BJ (cell line): ENCODE results near the gene ABI2. TPM values are rescaled to one million over a fixed set of nuclear protein-coding genes. Genes with fewer than 3 reads are reported as not detected.
A peak's percentile ranks its signal among the peaks of the same experiment; 100 is the strongest.
"Not testable (repeated sequence)": the region's sequence is repeated elsewhere in the genome, so short reads cannot be mapped to it uniquely, and the experiment has no call there.

ENCODE experiments used
- CTCF ChIA-PET: fragments of 350-600 bp; formaldehyde crosslinking; extraction: SDS; loops from one replicate; lab custom pipeline; 2021; ENCODE audit warnings: antibody characterized with exemption, inconsistent platforms; lab: Yijun Ruan, JAX
- POLR2A ChIA-PET: fragments of 300-600 bp; sonication (Branson Sonifier 250); formaldehyde crosslinking; extraction: SDS; loops from one replicate; lab custom pipeline; 2021; ENCODE audit warnings: antibody characterized with exemption; lab: Charles Lee
- DNase-seq: peaks from one replicate; pipeline ENCODE4 v3.0.0-alpha.2; 2011; ENCODE audit warnings: low read depth
- H3K27me3 ChIP-seq: 2 replicates; pipeline ENCODE4 v1.6.0; 2011; ENCODE audit warnings: low read length; ENCODE audit not compliant: control insufficient read depth, insufficient read depth
- H3K36me3 ChIP-seq: 2 replicates; pipeline ENCODE4 v1.5.1; 2011; ENCODE audit warnings: low read length; ENCODE audit not compliant: control insufficient read depth, insufficient read depth
- H3K4me3 ChIP-seq: 2 replicates; pipeline ENCODE4 v1.5.1; 2011; ENCODE audit warnings: low read depth, mild to moderate bottlenecking, control low read depth, low read length
- polyA plus RNA-seq: library from polyadenylated mRNA; depleted of rRNA; stranded (reverse); fragments of >200 nt; gene quantifications from 2 replicates; pipeline ENCODE4 v1.2.3, GENCODE V29; 2011
- TF ChIP-seq, protein P1 (sequence below): IDR thresholded peaks from 2 replicates; pipeline ENCODE4 v1.5.1; 2011; ENCODE audit warnings: low read depth, mild to moderate bottlenecking, control low read depth, inconsistent platforms, low read length, moderate library complexity; ENCODE audit not compliant: insufficient read depth

Gene ABI2
- polyA plus RNA-seq, 1 experiment = 56.2 TPM

- ChIA-PET POLR2A (no interaction called here), CTCF (interaction anchor here (0.6 kb wide), 1 partner anchor 107 kb away, joined by 3 read pairs; no protein-coding TSS in a partner anchor)
- DNase-seq = no peak
- Histone ChIP-seq H3K4me3 (peak overlapping the region; percentile 74), H3K36me3 (no peaks in the 10 kb centered on the region), H3K27me3 (no peaks in the 10 kb centered on the region)
- TF ChIP-seq, protein P1, sequence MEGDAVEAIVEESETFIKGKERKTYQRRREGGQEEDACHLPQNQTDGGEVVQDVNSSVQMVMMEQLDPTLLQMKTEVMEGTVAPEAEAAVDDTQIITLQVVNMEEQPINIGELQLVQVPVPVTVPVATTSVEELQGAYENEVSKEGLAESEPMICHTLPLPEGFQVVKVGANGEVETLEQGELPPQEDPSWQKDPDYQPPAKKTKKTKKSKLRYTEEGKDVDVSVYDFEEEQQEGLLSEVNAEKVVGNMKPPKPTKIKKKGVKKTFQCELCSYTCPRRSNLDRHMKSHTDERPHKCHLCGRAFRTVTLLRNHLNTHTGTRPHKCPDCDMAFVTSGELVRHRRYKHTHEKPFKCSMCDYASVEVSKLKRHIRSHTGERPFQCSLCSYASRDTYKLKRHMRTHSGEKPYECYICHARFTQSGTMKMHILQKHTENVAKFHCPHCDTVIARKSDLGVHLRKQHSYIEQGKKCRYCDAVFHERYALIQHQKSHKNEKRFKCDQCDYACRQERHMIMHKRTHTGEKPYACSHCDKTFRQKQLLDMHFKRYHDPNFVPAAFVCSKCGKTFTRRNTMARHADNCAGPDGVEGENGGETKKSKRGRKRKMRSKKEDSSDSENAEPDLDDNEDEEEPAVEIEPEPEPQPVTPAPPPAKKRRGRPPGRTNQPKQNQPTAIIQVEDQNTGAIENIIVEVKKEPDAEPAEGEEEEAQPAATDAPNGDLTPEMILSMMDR = no peak
Observed at GRCh38 chr2:203328760-203329540, 756 bp downstream of the ABI2 start.

- Histone ChIP-seq H3K36me3 (no peaks in the 10 kb centered on the region), H3K27me3 (no peaks in the 10 kb centered on the region), H3K4me3 (peak overlapping the region; percentile 74; the same call in 1 of the 2 replicates)
- TF ChIP-seq, protein P1 = no peak
- CTCF ChIA-PET = no interaction called here
- DNase-seq = no peak
- POLR2A ChIA-PET = no interaction called here
Observed at GRCh38 chr2:203330434-203330833, 2.2 kb downstream of the ABI2 start.

DNA sequence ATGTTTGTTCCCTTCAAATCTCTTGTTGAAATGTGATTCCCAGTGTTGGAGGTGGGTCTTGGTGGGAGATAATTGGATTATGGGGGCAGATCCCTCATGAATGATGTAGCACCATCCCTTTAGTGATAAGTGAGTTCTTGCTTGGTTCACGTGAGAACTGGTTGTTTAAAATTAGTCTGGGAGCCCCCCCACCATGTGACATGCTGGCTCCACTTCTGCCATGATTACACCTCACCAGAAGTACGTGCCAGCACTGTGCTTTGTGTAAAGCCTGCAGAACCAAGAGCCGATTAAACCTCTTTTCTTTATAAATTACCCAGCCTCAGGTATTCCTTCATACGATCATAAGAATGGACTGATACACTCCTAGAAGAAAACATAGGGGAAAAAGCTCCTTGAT lies 10.1 kb downstream of the ABI2 start:
- CTCF ChIA-PET = no interaction called here
- DNase-seq = no peak
- TF ChIP-seq, protein P1 = no peak
- Histone ChIP-seq H3K36me3 (no peaks in the 10 kb centered on the region), H3K4me3 (no peak overlapping the region), H3K27me3 (no peaks in the 10 kb centered on the region)
- POLR2A ChIA-PET = no interaction called here

DNA sequence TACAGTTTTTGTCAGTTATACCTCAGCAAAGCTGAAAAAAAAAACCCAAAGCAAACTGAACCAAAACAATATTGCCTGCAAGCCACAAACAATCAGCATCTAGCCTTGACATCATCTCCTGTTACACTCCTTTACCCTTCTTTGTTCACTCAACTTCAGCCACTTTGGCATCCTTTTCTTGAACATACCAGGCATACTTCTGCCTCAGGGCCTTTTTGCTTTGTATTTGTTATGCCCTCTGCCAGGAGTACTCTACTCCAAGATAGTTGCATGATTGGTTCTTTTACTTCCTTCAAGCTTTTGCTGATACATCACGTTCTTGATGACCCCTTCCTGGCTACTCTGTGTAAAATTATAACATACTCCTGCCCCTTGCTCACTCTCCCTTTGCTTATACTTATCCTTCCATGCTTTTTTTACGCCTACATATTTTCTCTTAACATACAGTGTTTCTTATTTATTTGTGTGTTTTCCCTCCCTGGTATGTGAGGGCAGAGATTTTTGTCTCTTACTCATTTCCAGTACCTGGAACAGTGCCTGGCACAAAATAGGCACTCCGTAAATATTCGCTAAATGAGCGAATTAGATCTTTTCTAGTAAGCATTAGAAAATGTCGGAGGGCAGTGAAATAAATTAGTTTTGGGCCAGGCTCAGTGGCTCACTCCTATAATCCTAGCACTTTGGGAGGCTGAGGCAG lies 12.7 kb downstream of the ABI2 start:
- ChIA-PET CTCF (no interaction called here), POLR2A (no interaction called here)
- Histone ChIP-seq H3K4me3 (no peak overlapping the region), H3K27me3 (no peaks in the 10 kb centered on the region), H3K36me3 (no peaks in the 10 kb centered on the region)
- TF ChIP-seq, protein P1 = no peak
- peak; percentile 25 for DNase-seq

DNA sequence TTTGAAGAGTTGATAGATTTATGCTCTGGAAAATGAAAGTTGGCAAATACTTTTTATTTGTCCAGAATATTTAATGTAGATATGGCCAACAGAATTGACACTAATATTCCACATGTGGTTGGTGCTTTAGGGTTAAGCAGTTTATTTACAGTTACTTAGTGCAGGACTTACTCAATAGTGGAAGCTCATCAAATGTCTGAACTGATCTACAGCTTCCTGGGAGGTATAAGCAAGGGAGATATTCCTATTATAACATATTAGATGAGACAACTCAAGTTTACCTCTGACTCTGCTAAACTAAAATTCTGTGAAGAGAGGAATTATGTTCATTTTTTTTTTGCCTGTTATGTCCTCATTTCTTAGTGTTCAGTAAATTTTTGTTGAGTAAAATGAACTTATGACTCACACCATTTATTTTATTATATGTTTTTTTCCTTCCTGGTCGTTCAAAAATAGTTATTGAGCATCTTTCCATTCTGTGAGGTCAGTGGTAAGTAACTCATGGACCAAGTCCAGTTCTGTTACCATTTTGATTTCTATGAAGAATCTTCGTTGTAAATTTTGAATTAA lies 13.6 kb downstream of the ABI2 start:
- TF ChIP-seq, protein P1 = no peak
- ChIA-PET POLR2A (no interaction called here), CTCF (interaction anchor here (0.7 kb wide), 1 partner anchor 274 kb away, joined by 4 read pairs; no protein-coding TSS in a partner anchor)
- H3K36me3 ChIP-seq = no peaks in the 10 kb centered on the region; the same call in 1 of the 2 replicates
- no peak for DNase-seq
- no peaks in the 10 kb centered on the region for H3K27me3 ChIP-seq
- H3K4me3 ChIP-seq = no peak overlapping the region

- H3K4me3 ChIP-seq, DNase-seq, H3K36me3 ChIP-seq, CTCF ChIA-PET, H3K27me3 ChIP-seq, POLR2A ChIA-PET: not testable (repeated sequence)
Observed at GRCh38 chr2:203342374-203342773, 14.2 kb downstream of the ABI2 start.
